ENCODE measurements around the gene SUPT20HL2.
"Not testable (repeated sequence)": the region's sequence is repeated elsewhere in the genome, so short reads cannot be mapped to it uniquely, and the experiment has no call there.

The SUPT20HL2 gene

DNA sequence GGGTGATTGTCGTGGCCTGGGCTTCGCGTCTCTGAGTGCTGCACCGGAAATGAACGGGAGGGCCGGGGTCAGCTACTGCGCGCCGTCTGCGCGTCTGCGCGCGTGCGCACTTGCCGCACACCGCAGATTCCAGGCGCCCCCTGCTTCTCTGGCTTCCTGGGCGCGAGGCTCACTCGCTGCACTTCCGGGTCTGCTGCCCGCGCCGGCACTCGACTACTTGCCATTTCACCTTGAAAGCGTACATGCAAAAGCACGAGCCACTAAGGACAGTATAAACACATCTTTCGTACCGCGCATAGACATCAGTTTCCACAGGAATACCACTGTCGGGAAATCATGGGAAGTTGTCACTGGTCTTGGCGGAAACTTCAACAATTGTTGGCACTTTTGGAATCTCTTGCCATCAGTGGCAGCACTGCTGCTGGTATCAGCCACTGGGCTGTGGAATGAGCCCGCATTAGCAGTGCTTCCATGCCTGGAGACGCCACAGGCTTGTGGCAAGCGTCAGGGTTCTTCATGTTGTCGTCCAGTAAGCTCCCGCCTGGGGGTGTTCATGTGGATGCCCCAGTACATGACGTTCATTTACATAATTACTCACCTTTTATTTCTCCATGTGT lies at the start of gene SUPT20HL2:
SUPT20HL2 (minus strand) TSS at position 51 of the 617 bp plus-strand sequence. CDS start 754 bp downstream, outside the sequence.
- DNase-seq, result no peak

DNA sequence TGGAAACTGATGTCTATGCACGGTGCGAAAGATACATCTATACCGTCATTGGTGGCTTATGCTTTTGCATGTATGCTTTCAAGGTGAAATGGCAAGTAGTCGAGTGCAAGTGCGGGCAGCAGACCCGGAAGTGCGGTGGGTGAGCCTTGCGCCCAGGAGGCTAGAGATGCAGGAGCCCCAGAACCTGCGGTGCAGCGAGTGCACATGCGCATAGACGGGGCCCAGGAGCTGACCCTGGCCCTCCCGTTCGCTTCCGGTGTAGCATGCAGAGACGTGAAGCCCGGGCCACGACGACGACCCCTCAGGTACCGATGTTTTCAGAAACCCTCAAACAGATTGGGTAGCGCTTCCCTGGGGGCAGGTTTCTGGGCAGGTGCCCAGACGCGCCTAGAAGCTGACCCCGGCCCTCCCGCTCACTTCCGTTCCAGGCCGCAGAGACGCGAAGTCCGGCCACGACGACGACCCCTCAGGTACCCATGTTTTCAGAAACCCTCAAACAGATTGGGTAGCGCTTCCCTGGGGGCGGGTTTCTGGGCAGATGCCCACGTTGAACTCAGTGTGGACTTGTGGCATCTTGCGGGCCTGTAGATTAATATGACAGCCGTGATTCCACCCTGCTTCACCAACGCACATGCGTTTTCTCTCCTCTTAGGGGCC lies 48.3 kb upstream of the SUPT20HL2 start:
- DNase-seq, result not testable (repeated sequence)

DNA sequence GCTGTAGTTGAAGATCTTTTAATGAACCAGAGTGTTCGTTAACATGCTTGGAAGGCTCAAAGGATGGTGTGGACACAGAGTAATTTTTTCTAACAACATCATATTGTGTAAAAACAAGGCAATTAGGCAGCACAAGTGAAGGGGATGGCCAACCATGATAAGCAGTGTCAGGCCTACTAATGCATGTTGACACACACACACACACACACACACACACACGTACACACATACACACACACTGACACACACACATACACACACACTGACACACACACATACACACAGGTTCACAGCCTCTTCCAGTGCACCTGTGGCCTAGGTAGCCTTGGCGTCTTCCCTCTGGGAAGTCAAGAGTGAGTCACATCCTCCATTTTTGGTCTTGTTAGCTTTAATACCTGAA lies 46.4 kb upstream of the SUPT20HL2 start, which contains the start of gene SUPT20HL1:
SUPT20HL1 (plus strand) TSS at position 368 of the 400 bp plus-strand sequence. CDS start 2,122 bp downstream, outside the sequence.
- DNase-seq, result no peak

DNA sequence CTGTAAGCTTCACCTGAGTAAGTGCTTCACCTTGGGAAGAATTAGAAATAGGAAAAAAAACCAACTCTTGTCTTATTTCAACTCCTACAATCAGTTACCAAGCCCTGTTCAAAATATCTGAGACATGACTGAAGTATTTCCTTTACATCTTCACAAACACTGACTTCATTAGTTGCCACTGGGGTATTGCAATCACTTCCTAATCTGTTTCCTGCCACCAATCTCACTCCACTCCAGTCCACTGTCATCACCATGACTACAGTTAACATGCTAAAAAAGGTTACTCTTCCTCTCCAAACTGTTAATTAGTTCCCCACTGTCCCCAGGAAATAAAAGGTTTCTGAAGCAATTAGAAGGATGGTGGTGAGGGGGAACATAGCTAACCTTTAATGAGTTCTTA lies 43.2 kb upstream of the SUPT20HL2 start:
- DNase-seq, result no peak

DNA sequence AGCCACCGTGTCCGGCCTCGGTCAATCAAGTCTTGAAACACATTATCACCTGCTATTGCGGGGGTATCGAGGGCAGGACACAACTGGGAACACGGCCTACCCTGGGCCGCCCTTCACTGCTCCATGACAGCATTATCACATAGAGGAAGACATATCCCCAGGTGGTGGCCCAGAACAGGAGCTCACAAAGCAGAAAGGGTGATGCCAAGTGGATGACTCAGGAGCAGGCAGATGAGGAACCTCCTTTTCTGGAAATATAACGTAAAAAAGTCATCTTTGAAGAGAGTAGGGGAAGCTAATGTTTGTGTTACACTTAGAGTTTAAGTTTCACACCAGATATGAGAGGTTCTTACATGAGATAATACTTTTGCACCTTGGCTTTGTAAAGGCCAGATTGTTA lies 41.2 kb upstream of the SUPT20HL2 start:
- DNase-seq, result no peak

DNA sequence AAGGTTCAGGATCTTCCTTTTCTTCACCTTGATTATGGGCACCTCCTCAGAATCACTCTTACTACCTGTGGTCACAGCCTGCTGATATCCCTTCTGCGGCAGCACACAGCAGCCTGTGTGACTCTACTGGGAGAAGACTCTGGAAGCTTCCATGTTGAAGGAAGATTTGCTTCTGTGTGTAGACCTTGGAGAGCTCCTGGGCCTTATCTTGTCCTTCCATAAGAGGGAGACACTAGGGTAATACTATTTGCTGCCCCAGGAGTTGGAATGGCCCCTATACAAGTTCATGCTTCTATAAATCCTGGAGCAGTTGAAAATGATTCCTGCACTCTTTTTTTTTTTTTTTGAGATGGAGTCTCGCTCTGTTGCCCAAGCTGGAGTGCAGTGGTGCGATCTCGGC lies 36.3 kb upstream of the SUPT20HL2 start:
- DNase-seq, result no peak

DNA sequence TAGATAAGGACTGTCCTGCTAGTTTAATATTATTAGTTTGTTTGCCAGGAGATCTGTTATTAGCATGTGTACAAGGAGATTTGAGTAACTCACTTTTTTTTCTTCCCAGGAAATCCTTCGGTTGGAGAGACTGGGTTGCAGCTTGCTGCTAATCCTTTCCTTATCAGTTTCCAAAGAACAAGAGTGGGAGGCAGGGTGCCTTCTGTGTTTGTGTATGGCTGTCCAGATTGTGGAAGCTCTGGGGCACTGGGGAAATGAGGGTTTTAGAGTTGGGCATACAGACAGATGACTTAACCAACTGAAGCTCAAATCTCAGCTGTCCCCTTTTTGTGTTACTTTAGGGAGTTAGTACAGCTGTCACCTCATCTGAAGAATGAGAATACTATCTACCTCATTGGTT lies 34.0 kb upstream of the SUPT20HL2 start:
- no peak for DNase-seq

DNA sequence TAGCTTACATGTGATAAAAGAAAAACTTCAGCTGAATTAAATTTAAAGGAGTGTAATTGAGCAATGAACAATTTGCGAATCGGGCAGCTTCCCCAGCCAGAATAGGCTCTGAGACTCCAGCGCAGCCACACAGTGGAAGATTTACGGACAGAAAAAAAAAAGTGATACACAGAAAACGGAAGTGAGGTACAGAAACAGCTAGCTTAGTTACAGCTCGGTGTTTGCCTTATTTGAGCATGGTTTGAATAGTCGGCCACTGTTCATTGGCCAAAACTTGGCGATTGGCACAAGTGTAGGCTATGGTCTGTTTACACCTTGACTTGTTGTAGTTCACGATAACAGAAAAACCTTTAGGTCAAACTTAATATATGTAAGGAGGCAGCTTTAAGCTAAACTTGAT lies 29.9 kb upstream of the SUPT20HL2 start:
- no peak for DNase-seq

DNA sequence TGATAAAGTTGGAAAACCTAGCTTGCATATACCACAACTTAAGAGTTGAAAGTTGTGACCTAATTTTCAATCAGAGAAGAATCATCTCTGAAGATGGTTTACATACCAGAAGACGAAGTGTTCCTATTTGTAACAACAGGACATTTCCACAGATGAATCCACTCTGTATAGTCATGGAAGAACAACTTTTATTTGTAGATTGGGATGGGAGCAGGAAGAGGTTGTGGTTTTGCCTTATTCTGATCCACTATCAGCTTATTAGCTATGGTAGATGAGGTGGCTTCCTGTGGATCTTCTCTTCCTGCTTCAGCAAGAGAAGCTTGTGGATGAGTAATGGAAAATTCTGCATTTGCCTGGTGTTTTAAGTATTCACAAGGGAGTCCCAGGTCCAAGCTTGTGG lies 27.9 kb upstream of the SUPT20HL2 start:
- no peak for DNase-seq

DNA sequence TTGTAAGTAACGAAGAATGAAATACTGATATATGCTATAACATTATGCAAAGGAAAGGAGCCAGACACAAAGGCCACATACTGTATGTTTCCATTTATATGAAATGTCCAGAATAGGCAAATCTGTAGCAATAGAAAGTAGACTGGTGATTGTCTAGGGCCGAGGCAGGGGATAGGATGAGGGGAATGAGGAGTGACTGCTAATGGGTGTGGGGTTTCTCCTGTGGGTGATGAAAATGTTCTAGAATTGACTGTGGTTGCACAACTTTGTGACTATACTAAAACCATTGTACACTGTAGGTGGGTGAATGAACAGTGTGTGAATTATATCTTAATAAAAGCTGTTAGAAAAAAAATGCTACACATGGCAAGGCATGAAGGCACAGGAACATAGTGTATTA lies 26.6 kb upstream of the SUPT20HL2 start:
- DNase-seq, result no peak

DNA sequence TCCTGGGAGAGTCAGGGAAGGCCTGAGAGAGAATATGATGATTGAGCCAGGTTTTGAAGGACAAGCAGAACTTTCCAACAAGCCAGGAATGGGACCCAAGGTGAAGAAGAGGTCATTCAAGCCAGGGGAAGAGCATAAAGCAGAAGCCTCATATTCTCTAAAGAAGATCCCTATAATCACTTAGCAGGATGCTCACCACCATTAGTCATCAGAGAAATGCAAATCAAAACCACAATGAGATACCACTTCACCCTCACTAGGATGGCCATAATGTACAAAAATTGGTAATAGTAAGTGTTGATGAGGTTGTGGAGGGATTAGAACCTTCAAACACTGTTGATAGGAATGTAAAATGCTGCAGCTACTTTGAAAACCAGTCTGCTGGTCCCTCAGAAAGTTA lies 26.0 kb upstream of the SUPT20HL2 start:
- DNase-seq, result no peak

DNA sequence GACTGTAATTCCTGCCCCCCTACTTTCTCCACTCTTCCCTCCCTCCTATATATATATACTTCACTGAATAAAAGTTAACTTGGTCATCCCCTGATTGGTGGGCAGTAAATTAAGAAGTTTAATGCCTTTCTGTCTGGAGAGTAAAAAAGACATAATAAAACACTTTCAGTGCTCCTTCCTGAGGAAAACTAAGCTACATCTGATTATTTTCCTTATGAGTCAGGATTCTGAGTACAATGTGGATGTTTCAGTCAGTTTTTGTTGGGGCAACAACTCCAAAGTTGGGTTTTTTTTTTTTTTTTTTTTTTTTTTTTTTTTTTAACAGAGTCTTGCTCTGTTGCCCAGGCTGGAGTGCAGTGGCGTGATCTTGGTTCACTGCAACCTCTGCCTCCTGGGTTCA lies 22.0 kb upstream of the SUPT20HL2 start:
- DNase-seq, result no peak

DNA sequence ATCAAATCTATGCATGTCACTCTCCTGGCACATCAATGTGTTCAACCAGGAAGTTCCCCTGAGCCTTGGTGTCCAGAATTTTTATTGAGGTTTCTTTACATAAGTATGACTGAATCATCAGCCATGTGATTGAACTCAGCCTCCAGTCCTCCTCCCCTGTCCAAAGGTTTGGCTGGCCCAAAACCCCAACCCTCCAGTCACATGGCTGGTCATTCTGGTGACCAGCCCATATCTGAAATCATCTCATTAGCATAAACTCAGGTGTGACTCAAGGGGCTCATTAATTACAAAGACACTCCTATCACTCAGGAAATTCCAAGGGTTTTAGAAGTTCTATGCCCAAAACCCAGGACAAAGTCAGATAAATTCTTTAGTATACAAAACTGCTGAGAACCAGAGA lies 20.6 kb upstream of the SUPT20HL2 start:
- DNase-seq, result no peak

DNA sequence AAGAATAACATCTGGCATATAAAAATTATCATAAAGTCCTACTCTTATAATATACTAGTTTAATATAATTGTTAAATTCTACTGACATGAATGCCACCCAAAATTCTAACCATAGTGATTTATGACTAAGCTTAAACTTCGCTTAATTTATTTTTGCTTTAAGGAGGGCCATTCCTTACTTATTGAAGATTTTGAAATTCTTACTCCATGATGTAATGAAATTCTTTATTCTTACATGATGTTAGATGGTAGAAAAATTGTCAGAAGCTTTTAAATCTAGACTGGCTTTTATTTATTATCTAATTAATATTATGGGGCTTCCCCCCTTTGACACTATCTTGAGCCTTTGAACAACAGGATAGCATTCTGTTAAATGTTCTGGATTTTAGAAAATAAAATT lies 19.5 kb upstream of the SUPT20HL2 start:
- no peak for DNase-seq

DNA sequence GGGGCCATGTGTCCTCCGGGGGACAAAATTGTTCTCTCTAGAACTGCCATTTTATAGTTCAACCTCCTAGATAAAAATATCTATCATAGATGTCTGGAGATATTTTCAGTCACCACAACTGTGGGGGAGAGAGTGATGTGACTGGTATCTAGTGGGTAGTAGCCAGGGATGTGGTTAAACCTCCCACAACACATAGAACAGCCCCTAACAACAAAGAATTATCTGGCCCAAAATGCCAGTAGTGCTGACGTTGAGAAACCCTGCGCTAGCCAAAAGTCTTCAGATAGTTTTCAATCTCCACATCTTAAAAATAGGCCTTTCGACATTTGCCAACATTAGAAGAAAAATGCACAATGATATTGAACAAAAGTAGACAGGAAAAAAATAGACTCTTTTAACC lies 19.0 kb upstream of the SUPT20HL2 start:
- DNase-seq, result no peak

DNA sequence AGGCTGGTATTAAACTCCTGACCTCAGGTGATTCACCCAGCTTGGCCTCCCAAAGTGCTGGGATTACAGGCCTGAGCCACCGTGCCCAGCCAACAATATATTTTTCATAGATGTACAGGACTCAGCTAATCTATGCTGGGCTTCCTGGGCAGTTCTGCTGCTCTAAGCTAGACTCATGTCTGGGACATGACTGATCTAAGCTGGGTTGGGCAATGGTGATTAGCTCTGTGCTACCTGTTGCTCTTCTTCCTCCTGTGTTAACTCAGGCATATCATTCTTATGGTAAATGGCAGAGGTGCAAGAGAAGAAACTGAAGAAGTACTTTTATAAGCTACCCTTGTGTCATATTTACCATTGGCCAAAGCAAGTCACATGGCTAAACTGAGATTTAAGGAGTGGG lies 11.4 kb upstream of the SUPT20HL2 start:
- no peak for DNase-seq

DNA sequence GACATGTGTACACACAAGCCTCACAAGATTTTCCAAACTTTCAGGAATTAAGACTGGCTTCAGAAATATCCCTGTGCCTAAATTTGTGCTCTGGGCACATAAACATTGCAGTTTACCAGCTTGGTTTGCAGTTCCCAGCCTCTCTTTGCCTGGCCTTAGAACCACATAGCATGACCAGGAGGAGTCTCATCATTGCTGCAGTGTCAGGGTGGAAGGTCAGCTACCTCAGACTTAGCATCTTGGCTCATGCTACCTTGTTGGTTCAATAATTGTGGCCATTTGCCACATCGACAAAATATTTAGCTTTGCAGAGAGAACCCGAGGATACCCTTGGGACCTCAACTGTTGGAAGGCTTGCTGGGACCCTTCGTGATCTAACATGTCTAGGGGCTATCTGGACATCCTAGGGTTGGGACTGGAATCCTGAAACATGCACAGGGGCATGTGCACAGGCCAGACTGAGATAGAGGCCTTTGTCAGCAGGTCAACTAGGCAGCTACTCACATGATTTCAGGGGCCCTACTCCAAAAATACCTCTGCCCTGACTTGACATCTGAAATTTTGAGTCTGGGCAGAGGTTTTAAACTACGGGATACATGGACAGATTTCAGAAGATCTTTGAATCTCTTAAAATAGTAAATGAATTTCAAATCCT lies 8.0 kb upstream of the SUPT20HL2 start:
- DNase-seq, result no peak

DNA sequence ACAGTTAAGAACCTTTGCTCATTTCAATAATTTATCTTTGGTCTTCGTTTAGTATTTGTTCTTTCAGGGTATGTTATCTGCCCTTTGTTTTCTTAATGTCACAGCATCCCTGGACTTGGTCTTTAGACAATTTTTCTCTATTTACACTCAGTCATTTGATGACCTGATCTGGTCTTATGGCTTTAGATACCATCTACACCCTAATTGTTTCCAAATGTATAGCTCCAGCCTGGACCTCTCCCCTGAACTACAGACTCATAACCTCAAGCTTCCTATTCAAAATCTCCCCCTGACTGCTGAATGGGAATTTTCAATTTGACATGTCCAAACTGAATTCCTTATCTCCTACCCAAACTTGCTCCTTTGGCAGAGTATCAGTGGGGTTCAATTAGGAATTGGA lies 3.7 kb upstream of the SUPT20HL2 start:
- DNase-seq, result no peak

DNA sequence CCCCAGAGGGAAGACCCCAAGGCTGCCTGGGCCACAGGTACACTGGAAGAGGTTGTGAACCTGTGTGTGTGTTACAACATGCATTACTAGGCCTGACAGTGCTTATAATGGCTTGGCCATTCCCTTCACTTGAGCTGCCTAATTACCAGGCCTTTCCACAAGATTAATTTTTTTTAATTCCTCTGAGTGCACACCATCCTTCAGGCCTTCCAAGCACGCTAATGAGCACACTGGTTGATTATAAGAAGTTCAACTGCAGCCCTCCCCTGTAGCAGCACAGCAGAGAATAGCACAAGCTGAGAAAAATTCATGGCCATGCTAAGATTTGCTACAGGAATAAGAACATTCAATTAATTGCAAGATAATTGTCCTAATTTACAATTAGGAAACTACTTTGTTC lies 2.2 kb upstream of the SUPT20HL2 start:
- DNase-seq, result no peak

DNA sequence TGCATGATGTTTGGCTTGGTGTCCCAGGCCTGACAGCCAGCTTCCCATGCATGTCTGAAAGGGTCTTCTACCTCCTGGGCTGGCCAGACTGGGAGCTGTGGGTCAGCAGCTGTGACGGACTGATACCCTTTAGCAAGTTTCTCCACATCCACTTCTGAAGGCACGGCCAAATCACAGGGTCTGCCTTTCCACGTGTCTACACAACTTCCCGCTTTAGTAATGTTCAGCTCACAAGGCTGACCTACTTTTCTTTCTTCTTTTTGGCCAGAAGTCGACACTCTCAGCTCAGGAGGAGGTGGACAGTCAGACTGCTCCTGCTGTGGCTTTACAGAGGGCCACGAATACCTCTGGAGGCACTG lies 1.6 kb downstream of the SUPT20HL2 start:
- not testable (repeated sequence) for DNase-seq

DNA sequence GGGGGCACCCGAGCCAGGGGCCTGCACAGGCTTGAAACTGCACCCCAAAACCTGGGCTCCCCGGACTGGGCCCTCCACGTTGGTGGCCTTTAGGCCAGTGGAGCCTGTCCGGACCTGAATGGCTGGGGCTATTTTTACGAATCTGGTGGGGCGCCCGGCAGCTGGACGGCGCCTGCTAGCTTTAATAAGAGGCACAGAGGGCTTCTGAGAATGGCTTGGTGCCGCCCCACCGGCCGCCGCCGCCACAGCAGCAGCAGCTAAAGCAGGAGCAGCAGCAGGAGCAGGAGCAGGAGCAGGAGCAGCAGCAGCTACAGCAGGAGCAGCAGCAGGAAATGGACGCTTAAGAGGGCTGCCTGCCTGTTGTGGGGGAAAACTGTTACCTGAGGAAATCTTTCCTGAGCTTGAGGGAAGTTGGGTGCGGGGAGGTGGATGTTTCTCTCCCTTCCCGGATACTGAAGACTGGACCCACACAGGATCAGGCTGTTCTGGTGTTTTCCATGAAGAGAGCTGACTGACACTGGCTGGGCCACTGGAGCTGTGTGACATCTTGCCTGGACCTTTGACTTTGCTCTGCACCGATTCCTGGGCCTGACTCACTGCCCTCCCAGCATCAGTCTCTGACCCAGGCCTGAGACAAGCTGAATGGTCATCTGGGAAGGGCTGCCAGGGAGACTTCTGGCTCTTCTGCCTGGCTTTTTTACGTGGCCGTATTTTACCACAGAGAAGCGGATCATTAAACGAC lies 2.2 kb downstream of the SUPT20HL2 start:
- DNase-seq, result not testable (repeated sequence)

DNA sequence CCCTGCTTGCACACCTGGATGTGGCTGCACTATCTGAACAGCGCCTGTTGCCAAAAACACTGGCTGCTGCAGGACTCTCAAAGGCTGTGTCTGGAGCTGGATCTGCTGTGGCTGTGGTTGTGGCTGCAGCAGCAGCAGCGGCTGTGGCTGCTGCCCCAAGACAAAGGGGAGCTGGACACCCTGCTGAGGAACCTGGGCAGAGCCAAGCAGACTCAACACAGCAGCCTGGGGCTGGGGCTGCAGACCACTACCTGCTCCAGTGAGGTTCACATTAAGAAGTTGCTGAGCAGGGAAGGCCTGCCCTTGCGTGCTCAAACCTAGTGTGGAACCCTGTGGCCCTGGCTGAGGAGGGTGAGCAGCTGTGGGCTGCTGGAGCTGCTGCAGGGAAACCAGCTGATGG lies 3.0 kb downstream of the SUPT20HL2 start:
- not testable (repeated sequence) for DNase-seq

DNA sequence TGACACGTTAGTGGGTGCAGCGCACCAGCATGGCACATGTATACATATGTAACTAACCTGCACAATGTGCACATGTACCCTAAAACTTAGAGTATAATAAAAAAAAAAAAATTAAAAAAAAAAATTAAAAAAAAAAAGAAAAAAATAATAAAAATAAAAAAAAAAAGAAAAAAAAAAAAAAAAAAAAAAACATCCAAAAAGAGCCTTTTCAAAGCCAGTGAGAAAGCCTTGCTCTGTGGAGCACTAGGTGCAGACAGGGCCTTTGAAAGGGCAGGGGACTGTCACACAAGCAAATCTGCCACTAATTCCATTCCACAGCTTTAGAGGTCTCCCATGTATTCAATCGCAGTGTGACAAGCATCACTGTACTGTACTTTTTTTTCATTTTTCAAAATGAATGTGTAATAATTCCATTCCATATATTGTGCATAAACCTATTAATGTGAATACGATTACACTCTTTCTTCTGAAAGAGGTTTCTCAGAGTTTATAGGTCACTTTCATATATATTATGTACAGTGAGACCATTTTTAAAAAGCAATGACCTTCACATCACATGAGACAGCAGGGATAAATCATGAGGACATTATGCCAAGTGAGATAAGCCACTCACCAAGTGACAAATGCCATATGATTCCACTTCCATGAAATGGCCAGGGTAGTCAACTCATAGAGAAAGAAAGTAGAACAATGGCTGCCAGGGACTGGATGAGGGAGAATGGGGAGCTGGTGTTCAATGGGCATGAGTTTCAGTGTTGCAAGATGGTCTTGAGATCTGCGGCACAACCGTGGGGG lies 4.1 kb downstream of the SUPT20HL2 start:
- not testable (repeated sequence) for DNase-seq

Data from stimulated activated CD4-positive, alpha-beta T cell treated with anti-CD3 and anti-CD28 coated beads, Interleukin-2, amount 100 ng/mL, for 48 hours (primary cell).